NCI-H2196 (cell line): ENCODE data around the gene CHST15.
A peak's percentile ranks its signal among the peaks of the same experiment; 100 is the strongest.

Experiments used
- DNase-seq: peaks from one replicate; lab custom pipeline; 2025; ENCODE audit not compliant: unreplicated experiment; lab: John Stamatoyannopoulos, UW

CHST15 gene

GRCh38 chr10:124032087-124032935, 61.1 kb downstream of the CHST15 start:
- DNase-seq: no peak

DNA sequence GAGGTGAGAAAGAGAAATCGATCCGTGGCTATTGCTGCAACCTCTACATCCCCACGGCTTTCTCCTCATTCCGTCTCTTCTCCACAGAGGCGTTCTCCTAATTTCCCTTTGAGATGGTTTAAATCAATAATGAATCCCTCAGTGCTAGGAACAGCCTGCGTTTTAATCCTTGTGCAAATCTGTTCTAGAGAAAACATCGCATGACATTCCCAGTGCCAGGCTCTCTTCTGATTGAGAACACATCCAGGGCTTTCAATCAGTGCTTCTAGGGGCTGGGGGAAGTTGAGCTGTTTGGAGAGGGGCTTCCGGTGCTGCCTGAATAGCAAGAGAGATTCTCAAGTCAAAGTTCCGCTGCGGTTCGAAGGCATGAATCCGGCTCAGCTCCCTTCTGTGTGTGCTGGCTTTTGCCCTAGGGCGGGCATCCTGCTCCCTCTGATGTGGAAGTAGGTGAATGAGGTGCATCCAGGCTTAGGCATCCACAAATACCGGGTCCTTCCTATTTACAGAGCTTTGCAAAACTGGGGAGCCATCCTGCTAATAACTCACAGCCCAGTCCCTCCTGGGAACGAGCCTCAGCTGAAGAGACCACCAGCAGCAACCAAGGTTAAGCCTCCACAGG, 62.8 kb downstream of the CHST15 start:
- DNase-seq: no peak

- DNase-seq: no peak
These were observed 63.3 kb downstream of the CHST15 start for GRCh38 chr10:124030061-124030460.

DNA sequence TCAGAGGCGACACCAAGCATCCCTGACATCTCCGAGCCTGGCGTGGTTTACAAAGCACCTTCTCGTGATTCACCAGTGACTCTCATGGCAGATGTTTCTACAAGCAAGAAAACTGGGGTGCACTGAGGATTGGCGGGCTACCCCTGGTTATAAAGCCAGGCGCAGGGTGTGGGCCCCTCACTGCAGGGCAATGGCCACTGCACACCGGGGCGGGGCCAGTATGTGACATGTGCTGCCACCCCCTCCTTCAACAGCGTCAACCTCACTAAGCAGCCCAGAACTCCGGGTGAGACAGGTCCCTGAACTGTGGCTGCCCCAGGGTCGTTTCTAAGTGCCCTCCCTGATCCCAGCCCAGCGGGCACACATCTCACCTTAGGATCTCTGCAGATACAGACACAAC, 63.8 kb downstream of the CHST15 start:
- no peak for DNase-seq

- no peak for DNase-seq
These were observed 64.5 kb downstream of the CHST15 start for GRCh38 chr10:124028700-124029480.

DNA sequence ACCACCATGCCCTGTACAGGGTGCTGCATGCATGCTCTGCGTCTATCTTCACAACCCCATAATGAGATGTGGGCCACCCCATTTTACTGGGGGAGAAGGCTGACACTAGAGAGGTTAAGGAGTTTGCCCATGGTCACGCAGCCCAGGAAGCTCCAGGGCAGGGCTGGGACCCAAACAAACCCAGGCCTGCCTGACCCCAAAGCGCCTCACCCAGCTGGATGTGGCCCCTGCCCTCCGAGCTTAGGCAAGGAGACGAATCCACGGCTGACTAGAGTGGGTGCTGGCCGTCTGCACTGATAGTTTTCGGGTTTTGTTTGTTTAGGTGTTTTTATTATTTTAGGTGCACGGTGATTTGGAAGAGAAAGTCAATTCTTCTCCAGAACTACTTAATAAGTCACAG, 65.7 kb downstream of the CHST15 start:
- no peak for DNase-seq

GRCh38 chr10:124027031-124027611, 66.3 kb downstream of the CHST15 start:
- no peak for DNase-seq

DNA sequence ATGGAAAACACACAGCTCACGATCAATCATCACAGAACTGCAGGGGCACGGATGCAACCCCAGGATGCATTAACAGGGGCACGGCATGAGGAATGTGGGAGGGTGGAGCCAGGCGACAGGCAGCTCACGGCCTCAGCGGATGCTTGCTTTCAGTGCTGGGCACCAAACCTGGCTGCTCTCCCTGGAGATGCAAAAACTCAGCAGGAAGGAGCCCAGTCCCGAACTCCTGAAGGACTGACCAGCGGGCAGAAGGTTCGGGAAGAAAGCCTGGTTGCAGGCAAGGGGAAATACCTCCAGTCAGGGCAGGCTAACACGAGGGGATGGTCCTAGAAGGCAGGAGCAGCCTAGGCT, 66.8 kb downstream of the CHST15 start:
- DNase-seq: no peak

DNA sequence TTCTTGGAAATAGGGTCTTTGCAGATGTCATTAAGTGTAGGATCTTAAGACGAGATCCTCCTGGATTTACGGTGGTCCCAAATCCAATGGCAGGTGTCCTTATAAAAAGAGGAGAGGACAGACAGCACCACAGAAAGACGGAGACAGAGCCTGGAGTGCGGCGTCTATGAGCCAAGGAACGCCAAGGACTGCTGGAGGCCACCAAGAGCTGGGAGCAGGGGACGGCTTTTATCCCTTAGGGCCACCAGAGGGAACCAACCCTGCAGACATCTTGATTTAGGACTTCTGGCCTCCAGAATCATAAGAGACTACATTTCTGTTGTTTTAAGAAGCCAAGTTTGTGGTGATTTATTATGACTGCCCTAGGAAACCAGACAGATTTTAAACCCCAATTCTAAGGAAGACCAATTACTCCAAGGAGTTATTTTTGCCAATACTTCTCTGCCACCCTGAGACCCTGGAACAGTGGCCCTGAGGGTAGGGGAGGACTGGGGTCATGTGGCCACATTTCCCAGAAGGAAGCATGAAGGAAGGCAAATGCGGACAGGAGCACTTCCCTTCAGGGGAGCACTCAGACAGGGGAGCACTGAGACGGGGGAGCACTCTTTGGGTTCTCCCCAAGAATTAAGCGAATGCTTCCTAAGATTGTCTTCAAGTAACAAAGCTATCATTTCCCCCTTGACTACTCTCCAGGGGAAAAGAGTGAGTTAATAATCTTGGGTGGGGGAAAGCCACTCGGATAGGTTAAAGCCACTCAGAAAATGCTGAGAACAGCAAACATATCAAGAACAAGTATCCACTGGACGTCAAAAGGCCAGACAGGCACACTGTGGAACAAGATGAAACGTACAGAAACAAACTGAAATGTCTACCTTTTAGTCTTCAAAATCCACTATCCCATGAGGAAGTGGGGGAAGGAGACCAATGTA, 67.5 kb downstream of the CHST15 start:
- DNase-seq: peak; percentile 2

GRCh38 chr10:124025152-124025551, 68.2 kb downstream of the CHST15 start:
- DNase-seq: no peak

GRCh38 chr10:124022066-124022465, 71.3 kb downstream of the CHST15 start:
- no peak for DNase-seq

GRCh38 chr10:124020981-124021815, 72.2 kb downstream of the CHST15 start:
- DNase-seq: peak; percentile 0

GRCh38 chr10:124019886-124020797, 73.3 kb downstream of the CHST15 start:
- DNase-seq: no peak

GRCh38 chr10:124018886-124019525, 74.4 kb downstream of the CHST15 start:
- DNase-seq: no peak

GRCh38 chr10:124017729-124018128, 75.7 kb downstream of the CHST15 start:
- no peak for DNase-seq

- no peak for DNase-seq
These were observed 76.5 kb downstream of the CHST15 start for GRCh38 chr10:124016804-124017375.

DNA sequence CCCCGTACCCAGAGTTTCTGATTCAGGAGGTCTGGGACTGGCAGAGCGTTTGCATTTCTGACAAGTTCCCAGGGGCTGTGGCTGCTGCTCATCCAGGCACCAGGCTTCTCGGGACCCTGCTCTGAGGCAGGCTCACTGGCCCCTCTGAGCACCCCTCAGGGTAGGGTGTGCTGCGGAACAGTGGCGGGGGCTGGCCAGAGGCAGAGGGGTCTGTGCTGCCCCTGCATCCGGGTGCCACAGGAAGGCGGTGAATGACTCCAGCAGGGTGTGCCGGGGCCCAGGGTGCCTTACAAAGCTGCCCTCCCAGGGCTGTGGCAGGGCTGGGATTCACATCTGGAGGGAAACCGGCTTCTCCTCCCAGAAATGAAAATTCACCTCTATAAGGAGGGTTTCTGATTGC, 77.4 kb downstream of the CHST15 start:
- DNase-seq: no peak
